Nephron progenitor cell (in vitro differentiated cells): ENCODE results near the gene FNDC3B.

Source experiments
- DNase-seq: peaks from one replicate; pipeline ENCODE4 v3.0.0; 2021
- H3K27ac Mint-ChIP-seq: 2 replicates; pipeline ENCODE4 v1.8.0; 2021; ENCODE audit warnings: mild to moderate bottlenecking, moderate library complexity, mixed read lengths
- H3K27me3 Mint-ChIP-seq: 2 replicates; pipeline ENCODE4 v1.8.0; 2021; ENCODE audit warnings: mild to moderate bottlenecking, low read depth, mixed read lengths; ENCODE audit not compliant: poor library complexity
- H3K36me3 Mint-ChIP-seq: 2 replicates; pipeline ENCODE4 v1.8.0; 2021; ENCODE audit warnings: low read depth, mixed read lengths
- H3K4me1 Mint-ChIP-seq: 2 replicates; pipeline ENCODE4 v1.8.0; 2021; ENCODE audit warnings: mixed read lengths
- H3K4me3 Mint-ChIP-seq: 2 replicates; pipeline ENCODE4 v1.8.0; 2021; ENCODE audit warnings: mild to moderate bottlenecking, moderate library complexity, mixed read lengths
- H3K9me3 Mint-ChIP-seq: 2 replicates; pipeline ENCODE4 v1.8.0; 2021; ENCODE audit warnings: mild to moderate bottlenecking, moderate library complexity, mixed read lengths
- CTCF ChIP-seq: fragments of 200-600 bp; sonication (generic); IDR thresholded peaks from 2 replicates; pipeline ENCODE4 v1.5.0; 2021; ENCODE audit warnings: antibody characterized with exemption

FNDC3B gene

GRCh38 chr3:172277151-172277652, 237.8 kb downstream of the FNDC3B start:
- no peak for TF ChIP-seq CTCF
- peaks cover 67% of the 10 kb centered on the region for H3K36me3 Mint-ChIP-seq
- no peaks in the 10 kb centered on the region for H3K9me3 Mint-ChIP-seq
- no peak overlapping the region for H3K27ac Mint-ChIP-seq
- H3K27me3 Mint-ChIP-seq, result no peaks in the 10 kb centered on the region
- H3K4me1 Mint-ChIP-seq, result peaks cover 29% of the 10 kb centered on the region
- H3K4me3 Mint-ChIP-seq, result no peak overlapping the region
- no peak for DNase-seq

- peak overlapping the region; percentile 65 for H3K27ac Mint-ChIP-seq
- DNase-seq, result no peak
- peaks cover 28% of the 10 kb centered on the region for H3K4me1 Mint-ChIP-seq
- H3K36me3 Mint-ChIP-seq, result peaks cover 76% of the 10 kb centered on the region
- H3K4me3 Mint-ChIP-seq, result no peak overlapping the region
- TF ChIP-seq CTCF, result no peak
- no peaks in the 10 kb centered on the region for H3K27me3 Mint-ChIP-seq
- H3K9me3 Mint-ChIP-seq, result no peaks in the 10 kb centered on the region
Observed at GRCh38 chr3:172279191-172279640, 239.8 kb downstream of the FNDC3B start.

- Mint-ChIP-seq H3K27me3 (no peaks in the 10 kb centered on the region), H3K4me3 (no peak overlapping the region), H3K27ac (peak overlapping the region; percentile 57), H3K4me1 (peaks cover 26% of the 10 kb centered on the region), H3K9me3 (no peaks in the 10 kb centered on the region), H3K36me3 (peaks cover 72% of the 10 kb centered on the region)
- no peak for DNase-seq
- TF ChIP-seq CTCF, result no peak
Observed at GRCh38 chr3:172279974-172280373, 240.6 kb downstream of the FNDC3B start.

GRCh38 chr3:172280406-172281051, 241.2 kb downstream of the FNDC3B start:
- Mint-ChIP-seq H3K27me3 (no peaks in the 10 kb centered on the region), H3K9me3 (no peaks in the 10 kb centered on the region), H3K36me3 (peaks cover 71% of the 10 kb centered on the region), H3K4me3 (no peak overlapping the region), H3K27ac (peak overlapping the region; percentile 57), H3K4me1 (peaks cover 28% of the 10 kb centered on the region)
- DNase-seq, result no peak
- TF ChIP-seq CTCF, result no peak

- peaks cover 32% of the 10 kb centered on the region for H3K4me1 Mint-ChIP-seq
- H3K36me3 Mint-ChIP-seq, result peaks cover 63% of the 10 kb centered on the region
- no peak overlapping the region for H3K27ac Mint-ChIP-seq
- no peak for TF ChIP-seq CTCF
- no peaks in the 10 kb centered on the region for H3K27me3 Mint-ChIP-seq
- H3K4me3 Mint-ChIP-seq, result no peak overlapping the region
- no peak for DNase-seq
- no peaks in the 10 kb centered on the region for H3K9me3 Mint-ChIP-seq
Observed at GRCh38 chr3:172281884-172282283, 242.5 kb downstream of the FNDC3B start.

GRCh38 chr3:172282850-172283249, 243.5 kb downstream of the FNDC3B start:
- Mint-ChIP-seq H3K27me3 (no peaks in the 10 kb centered on the region), H3K36me3 (peaks cover 60% of the 10 kb centered on the region), H3K4me1 (peaks cover 39% of the 10 kb centered on the region), H3K27ac (no peak overlapping the region), H3K4me3 (no peak overlapping the region), H3K9me3 (no peaks in the 10 kb centered on the region)
- TF ChIP-seq CTCF, result no peak
- DNase-seq, result no peak
